Temporal lobe (tissue), 2 donors: ENCODE measurements around the gene L3MBTL2. TPM values are rescaled to one million over a fixed set of nuclear protein-coding genes. Genes with fewer than 3 reads are reported as not detected.

ENCODE experiments used
- small RNA-seq: library from RNA; depleted of rRNA; stranded (forward); fragments of <200 nt; gene quantifications from one replicate; pipeline ENCODE3, GENCODE V24; 2014; ENCODE audit warnings: low replicate concordance
- total RNA-seq: library from RNA; depleted of rRNA; stranded (reverse); fragments of >200 nt; gene quantifications from one replicate; pipeline ENCODE4 v1.2.3, GENCODE V29; 2014

L3MBTL2 gene
- total RNA-seq, 1 donor from 2014 or later = 18.2 TPM

Small RNA genes lying within 50 kb of the gene (small RNA-seq; reads per million reads assigned to genes)
- not detected for gene MIR6889
- not detected for gene RNU6-375P

Other genes starting within 250 kb of the L3MBTL2 start
- 83.8 TPM for gene EP300, start 112.7 kb upstream of the L3MBTL2 start, total RNA-seq
- 2.7 TPM for gene CHADL, start 35.6 kb downstream of the L3MBTL2 start, total RNA-seq
- gene RANGAP1, start 80.9 kb downstream of the L3MBTL2 start, total RNA-seq = 31.2 TPM
- gene ZC3H7B, start 96.2 kb downstream of the L3MBTL2 start, total RNA-seq = 46.5 TPM
- gene TEF, start 176.6 kb downstream of the L3MBTL2 start, total RNA-seq = 6.1 TPM
- gene TOB2, start 241.5 kb downstream of the L3MBTL2 start, total RNA-seq = 12.5 TPM